T-helper 9 cell (primary cell): Measurements from ENCODE around the gene IFITM2.
"Not testable (repeated sequence)": the region's sequence is repeated elsewhere in the genome, so short reads cannot be mapped to it uniquely, and the experiment has no call there.

Experiments
- DNase-seq: peaks from one replicate; pipeline ENCODE4 v3.0.0-alpha.2; 2020

IFITM2 gene

DNA sequence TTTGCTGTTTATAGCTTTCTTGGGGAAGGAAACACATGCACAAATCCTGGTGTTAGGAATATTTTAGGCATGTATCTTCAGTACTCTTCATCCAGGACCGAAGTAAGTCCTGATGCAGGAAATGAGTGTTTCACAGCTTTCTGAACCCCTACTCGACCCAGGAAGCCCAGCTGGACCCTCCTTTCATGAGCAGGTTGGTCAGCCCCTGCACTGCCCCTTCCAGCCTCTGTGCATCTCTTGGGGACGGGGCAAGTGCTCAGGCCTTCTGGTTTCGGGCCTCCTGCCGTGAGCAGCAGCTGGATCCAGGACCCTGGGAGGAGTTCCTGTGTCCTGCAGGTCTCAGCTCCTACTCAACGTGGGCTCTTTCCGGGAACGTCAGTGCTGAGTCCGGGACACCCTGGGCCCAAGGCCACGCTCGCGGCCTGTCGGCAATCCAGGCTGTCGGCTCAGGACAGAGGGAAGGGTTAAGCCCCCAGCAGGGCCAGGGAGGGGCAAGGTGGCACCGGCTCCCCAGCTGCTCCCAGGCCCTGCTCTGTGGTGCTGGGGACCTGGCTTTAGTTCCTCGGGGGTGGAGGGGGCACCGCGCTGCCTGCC lies 2.5 kb downstream of the IFITM2 start:
- not testable (repeated sequence) for DNase-seq

DNA sequence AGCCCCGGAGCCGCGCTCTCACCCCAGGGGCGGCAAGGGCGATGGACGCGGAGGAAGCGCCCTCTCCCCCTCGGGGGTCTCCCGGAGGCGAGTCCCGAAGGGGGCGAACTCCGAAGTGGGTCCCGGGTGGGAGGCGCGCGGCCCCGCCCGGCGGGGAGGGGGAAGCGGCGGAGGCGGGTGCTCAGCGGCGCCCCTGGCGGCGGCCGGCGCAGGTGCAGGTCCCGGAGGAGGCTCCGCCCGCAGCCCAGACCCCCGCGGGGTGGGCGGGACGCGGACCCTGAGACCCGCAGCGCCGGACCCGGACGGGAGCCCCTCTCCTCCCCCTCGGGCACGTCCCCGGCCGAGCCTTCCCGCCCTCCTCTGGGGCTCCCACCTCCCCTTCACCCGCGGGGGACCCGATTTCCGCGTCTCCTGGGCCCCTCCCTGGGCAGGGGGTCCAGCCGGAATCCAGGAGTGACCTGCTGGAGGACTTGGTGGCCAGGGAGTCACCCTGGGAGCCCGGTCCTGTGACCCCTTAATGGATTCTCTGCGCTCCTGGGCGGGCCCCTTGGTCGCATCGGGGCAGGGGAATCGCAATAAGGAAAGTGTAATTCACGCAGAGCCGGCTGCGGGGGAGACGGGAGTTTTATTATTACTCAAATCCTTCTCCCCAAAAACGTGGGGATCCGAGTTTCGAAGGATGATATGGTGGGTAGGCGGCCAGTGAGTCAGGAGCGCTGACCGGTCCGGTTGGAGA lies 3.6 kb downstream of the IFITM2 start:
- not testable (repeated sequence) for DNase-seq

- DNase-seq, result no peak
These were observed 4.6 kb downstream of the IFITM2 start for GRCh38 chr11:312092-312816.

DNA sequence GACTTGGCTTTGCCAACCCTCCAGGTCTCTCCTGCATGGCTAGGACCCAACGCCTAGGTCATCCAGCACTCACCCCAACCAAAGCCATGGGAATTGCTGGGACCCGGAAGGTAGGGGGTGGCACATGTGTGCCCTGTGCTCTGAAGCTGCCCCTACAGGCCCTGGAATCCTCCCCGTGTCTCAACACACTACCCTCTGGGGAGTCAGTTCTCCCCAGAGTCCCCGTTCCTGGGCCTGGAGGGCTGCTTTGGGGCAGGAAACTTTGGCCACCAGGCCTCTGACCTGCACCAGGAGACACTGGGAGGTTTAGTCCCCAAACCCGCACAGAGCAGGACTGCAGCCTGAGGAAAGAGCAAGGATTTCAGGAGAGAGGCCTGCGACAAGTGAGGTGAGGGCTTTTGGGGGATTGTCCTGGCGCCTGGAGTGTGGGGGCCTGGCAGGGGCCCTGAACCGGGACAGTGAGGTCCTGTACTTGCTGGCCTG lies 5.7 kb downstream of the IFITM2 start:
- DNase-seq, result no peak

GRCh38 chr11:313787-314553 lies 6.4 kb downstream of the IFITM2 start, which contains the start of gene IFITM1:
Gene IFITM1 (plus strand): TSS chr11:314040. CDS start chr11:314171, 131 bp downstream.
- peak; percentile 51 for DNase-seq

- DNase-seq, result not testable (repeated sequence)
These were observed 6.9 kb downstream of the IFITM2 start for GRCh38 chr11:314554-314875.

GRCh38 chr11:315051-315481 lies 7.5 kb downstream of the IFITM2 start:
- DNase-seq, result no peak

- DNase-seq, result no peak
These were observed 7.9 kb downstream of the IFITM2 start for GRCh38 chr11:315516-315994.

DNA sequence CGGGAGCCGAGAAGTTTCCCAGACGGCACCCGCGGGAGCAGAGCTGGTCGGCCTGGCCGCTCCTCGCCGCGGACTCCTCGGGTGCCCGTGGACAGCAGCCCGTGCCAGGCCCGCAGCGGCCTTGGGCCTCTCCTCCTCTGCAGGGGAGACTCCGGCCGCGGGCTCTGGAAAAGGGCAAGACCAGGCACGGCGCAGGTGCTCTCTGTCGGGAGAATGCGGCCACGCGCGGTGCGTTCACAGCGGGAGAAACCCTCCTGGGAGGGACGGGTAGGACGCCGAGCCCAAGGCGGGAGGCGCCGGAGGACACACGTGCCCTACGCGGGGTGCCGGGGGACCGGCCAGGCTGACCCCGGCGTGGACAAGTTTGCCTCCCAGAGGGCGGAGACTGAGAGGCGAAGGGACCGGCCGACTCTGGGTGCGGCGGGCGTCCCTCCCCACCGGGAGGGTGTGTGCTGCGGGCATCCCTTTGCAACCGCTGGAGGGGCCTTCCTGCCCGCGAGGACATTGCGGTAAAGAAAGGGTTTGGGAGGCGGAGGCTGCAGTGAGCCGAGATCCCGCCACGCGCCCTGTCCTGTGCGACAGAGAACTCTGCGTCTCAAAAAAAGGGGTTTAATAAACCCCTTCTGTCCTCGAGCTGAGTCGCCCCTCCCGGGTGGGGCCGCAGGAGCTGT lies 8.6 kb downstream of the IFITM2 start:
- no peak for DNase-seq

DNA sequence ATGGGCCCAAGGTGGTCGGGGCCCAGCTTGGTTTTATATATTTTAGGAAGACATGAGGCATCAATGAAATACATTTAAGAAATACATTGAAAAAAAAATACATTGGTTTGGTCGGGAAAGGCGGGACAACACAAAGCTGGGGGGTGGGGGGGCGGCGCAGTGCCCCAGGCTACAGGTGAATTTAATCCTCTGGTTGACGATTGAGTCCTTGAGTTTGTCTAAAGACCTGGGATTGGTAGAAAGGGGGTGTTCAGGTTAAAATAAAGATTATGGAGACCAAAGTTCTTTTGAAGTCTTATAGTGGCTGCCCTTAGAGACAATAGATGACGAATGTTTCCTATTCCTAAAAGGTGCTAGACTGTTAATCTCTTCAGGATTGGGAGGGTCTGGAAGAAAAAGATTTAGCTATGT lies 9.3 kb downstream of the IFITM2 start:
- DNase-seq, result no peak

GRCh38 chr11:317668-318404 lies 10.2 kb downstream of the IFITM2 start:
- not testable (repeated sequence) for DNase-seq

GRCh38 chr11:318405-319120 lies 10.9 kb downstream of the IFITM2 start:
- DNase-seq, result not testable (repeated sequence)

DNA sequence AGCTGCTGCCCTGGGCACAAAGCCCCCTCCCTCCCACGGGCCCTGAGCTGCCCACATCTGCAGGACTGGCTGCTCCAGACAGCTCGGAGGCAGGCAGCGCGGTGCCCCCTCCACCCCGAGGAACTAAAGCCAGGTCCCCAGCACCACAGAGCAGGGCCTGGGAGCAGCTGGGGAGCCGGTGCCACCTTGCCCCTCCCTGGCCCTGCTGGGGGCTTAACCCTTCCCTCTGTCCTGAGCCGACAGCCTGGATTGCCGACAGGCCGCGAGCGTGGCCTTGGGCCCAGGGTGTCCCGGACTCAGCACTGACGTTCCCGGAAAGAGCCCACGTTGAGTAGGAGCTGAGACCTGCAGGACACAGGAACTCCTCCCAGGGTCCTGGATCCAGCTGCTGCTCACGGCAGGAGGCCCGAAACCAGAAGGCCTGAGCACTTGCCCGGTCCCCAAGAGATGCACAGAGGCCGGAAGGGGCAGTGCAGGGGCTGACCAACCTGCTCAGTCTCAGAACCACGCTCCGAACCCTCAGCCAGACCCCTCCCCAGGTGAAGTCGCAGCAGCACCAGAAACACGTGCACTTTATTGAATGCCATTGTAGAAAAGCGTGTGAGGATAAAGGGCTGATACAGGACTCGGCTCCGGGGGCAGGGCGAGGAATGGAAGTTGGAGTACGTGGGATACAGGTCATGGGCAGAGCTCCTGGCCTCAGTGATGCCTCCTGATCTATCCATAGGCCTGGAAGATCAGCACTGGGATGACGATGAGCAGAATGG lies 11.7 kb downstream of the IFITM2 start:
- not testable (repeated sequence) for DNase-seq

DNA sequence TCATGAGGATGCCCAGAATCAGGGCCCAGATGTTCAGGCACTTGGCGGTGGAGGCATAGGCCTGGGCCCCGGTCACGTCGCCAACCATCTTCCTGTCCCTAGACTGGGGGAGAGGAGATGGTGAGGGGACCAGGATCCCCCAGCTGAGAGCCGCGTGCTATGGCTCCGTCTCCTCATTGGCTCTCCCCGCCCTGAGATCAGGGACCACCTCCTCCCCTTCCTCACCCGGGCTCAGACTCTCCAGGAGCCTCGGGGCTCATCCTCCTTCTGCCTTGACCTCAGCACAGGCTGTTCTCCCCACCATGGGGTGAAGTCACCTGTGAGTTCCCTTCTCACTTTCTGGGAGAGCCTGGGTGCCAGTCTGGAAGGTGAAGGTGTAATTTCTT lies 12.3 kb downstream of the IFITM2 start:
- DNase-seq, result not testable (repeated sequence)

- DNase-seq, result no peak
These were observed 16.5 kb downstream of the IFITM2 start for GRCh38 chr11:324156-324555.

DNA sequence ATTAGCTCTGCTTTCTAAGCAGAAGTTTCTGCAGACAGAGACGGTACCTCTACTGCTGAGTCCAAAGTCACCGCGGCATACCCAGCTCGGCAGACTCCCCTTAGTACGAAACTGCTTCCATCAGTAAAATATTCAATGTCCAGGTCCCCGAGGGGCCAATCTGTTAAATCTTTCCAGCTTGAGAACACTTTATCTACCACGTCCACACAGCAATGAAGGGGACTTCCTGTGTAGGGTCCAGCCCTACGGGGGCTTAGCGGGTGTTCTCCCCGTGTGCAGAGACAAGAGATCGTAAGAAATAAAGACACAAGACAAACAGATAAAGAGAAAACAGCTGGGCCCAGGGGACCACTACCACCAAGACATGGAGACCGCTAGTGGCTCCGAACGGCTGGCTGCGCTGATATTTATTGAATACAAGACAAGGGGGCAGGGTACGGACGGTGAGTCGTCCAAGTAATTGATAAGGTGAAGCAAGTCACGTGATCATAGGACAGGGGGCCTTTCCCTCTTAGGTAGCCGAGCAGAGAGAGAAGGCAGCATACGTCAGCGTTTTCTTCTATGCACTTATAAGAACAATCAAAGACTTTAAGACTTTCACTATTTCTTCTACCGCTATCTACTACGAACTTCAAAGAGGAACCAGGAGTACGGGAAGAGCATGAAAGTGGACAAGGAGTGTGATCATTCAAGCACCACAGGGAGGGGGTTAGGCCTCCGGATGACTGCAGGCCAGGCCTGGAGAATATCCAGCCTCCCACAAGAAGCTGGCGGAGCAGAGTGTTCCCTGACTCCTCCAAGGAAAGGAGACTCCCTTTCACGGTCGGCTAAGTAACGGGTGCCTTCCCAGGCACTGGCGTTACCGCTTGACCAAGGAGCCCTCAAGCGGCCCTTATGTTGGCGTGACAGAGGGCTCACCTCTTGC lies 17.2 kb downstream of the IFITM2 start:
- DNase-seq, result not testable (repeated sequence)

- DNase-seq, result no peak
These were observed 18.4 kb downstream of the IFITM2 start for GRCh38 chr11:325796-326591.

DNA sequence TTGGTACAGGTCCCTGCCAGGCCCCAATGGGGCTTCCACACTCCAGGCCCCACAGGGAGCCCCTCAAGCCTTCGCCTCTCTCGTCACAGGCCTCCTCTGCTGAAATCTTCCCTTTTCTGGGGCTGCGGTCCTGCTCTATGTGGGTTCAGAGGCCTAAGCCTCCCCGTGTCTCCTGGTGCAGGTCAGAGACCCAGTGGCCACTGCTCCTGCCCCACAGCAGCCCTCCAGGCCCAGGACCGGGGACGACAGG lies 18.9 kb downstream of the IFITM2 start:
- DNase-seq, result no peak
